ENCODE results near the gene MMP28. TPM values are rescaled to one million over a fixed set of nuclear protein-coding genes. Genes with fewer than 3 reads are reported as not detected.

Gene MMP28
- total and polyA plus RNA-seq, 2 of the 4 experiments (the other 2 are of a cell fraction) = 0.18 TPM; not detected in 1

GRCh38 chr17:35752945-35753764 lies 42.3 kb downstream of the MMP28 start, which contains the start of gene GAS2L2 (continued):
- TF ChIP-seq MXI1 (IDR thresholded peaks at IDR 0.05; ENCODE audit: borderline replicate concordance, low read depth, low read length) = no peak

GRCh38 chr17:35752471-35752870 lies 43.0 kb downstream of the MMP28 start:
- Histone ChIP-seq H2BK20ac (ENCODE audit: low read depth, low read length) (no peak overlapping the region), H2BK5ac (ENCODE audit: low read depth, low read length, poor library complexity, severe bottlenecking) (no peak overlapping the region), H3K9me1 (ENCODE audit: insufficient read depth, low read length) (no peaks in the 10 kb centered on the region), H3K18ac (ENCODE audit: low read depth, low read length) (no peak overlapping the region), H2AFZ (replicated peaks; ENCODE audit: low read length, poor library complexity) (peak overlapping the region; percentile 37), H4K8ac (ENCODE audit: low read depth in 2 of 2, low read length in 2 of 2) (no peak overlapping the region), H3K27me3 (ENCODE audit: control insufficient read depth, insufficient read depth, low read length) (peaks cover 46% of the 10 kb centered on the region), H3K36me3 (ENCODE audit: control insufficient read depth, insufficient read depth, low read length) (no peaks in the 10 kb centered on the region), H3K56ac (ENCODE audit: extremely low read depth, insufficient read depth, low read length) (no peak overlapping the region), H4K5ac (ENCODE audit: low read depth, low read length) (no peak overlapping the region), H3K27ac (ENCODE audit: insufficient read depth, low read length) (no peak overlapping the region), H3K4me2 (ENCODE audit: low read depth, low read length) (no peak overlapping the region), H3K14ac (replicated peaks; ENCODE audit: low read depth, low read length) (no peak overlapping the region), H3K4ac (ENCODE audit: low read depth, low read length) (no peak overlapping the region), H3K79me1 (ENCODE audit: low read depth in 1 of 2, low read length in 2 of 2) (no peaks in the 10 kb centered on the region), H2AK9ac (replicated peaks; ENCODE audit: low read depth, low read length, poor library complexity) (no peak overlapping the region), H3K4me1 (ENCODE audit: control insufficient read depth, insufficient read depth, low read length) (peaks cover 8% of the 10 kb centered on the region; the same call in 1 of the 2 replicates), H3K23ac (ENCODE audit: low read depth, low read length) (no peak overlapping the region), H2AK5ac (ENCODE audit: low read depth, low read length) (no peak overlapping the region), H2BK120ac (ENCODE audit: low read depth, low read length) (no peak overlapping the region), H4K91ac (ENCODE audit: insufficient read depth, low read depth, low read length) (no peak overlapping the region), H4K20me1 (ENCODE audit: insufficient read depth, low read length) (no peaks in the 10 kb centered on the region), H3K9ac (ENCODE audit: low read depth, low read length) (no peak overlapping the region), H3K9me3 (ENCODE audit: control insufficient read depth, insufficient read depth, low read length) (peaks cover 2% of the 10 kb centered on the region; the same call in 1 of the 2 replicates), H3K4me3 (ENCODE audit: insufficient read depth, low read depth, low read length) (no peak overlapping the region), H2BK15ac (ENCODE audit: low read depth, low read length) (no peak overlapping the region)
- in situ Hi-C loops (cut with MboI; ENCODE audit: low sequenced_read_pairs) (no loop called here), dilution Hi-C loops (cut with HindIII; ENCODE audit: low sequenced_read_pairs, unreplicated experiment) (no loop called here), intact Hi-C loops (cut with micrococcal nuclease) (no loop called here)
- WGBS, 2 experiments (ENCODE audit: extremely low coverage in 2 of 2, insufficient read length in 1 of 2) = 72% methylated on average over 16 of the region's 16 CpGs; no CpG with 5 or more reads in 1 of the 2 experiments
- ATAC-seq (ENCODE audit: low read depth) = no peak
- TF ChIP-seq CTCF (conservative IDR thresholded peaks at IDR 0.05; ENCODE audit: low read depth, low read length) = no peak
- no peak for TF ChIP-seq MXI1 (IDR thresholded peaks at IDR 0.05; ENCODE audit: borderline replicate concordance, low read depth, low read length)
- no peak for TF ChIP-seq USF2 (IDR thresholded peaks at IDR 0.05; ENCODE audit: low read depth, low read length)
- TF ChIP-seq POLR2A (IDR thresholded peaks at IDR 0.05; ENCODE audit: low read depth, low read length) = no peak
- ChIA-PET POLR2A (ENCODE audit: unreplicated experiment) (no interaction called here), CTCF (no interaction called here)
- no TSS peak for BruUV-seq (replicated peaks)
- DNase-seq = no peak

All from IMR-90 (cell line).